Ovary (tissue), 3 donors: ENCODE measurements around the gene TES.

Experiments
- CTCF ChIP-seq, 3 donors: fragments of 450-650 bp in 2 of 3; fragments of 200-600 bp in 1 of 3; IDR thresholded peaks; one replicate each; pipeline versions ENCODE4 v1.5.1 to v1.8.0; 2016 to 2022; ENCODE audit warnings: antibody characterized with exemption in 3 of 3, mild to moderate bottlenecking in 1 of 3
- POLR2A ChIP-seq: fragments of 450-650 bp; IDR thresholded peaks from one replicate; pipeline ENCODE4 v1.6.1; 2017; ENCODE audit warnings: antibody characterized with exemption, mild to moderate bottlenecking, moderate library complexity
- donor health status: DM: no; HTN: no; CAD: no.

GRCh38 chr7:116252249-116252648, 41.9 kb downstream of the TES start:
- TF ChIP-seq CTCF (IDR thresholded peaks at IDR 0.05) (no peak), POLR2A (no peak)
